Astrocyte (in vitro differentiated cells and primary cell): ENCODE data around the gene PRKAG3. TPM values are rescaled to one million over a fixed set of nuclear protein-coding genes. Genes with fewer than 3 reads are reported as not detected.

Source experiments
- DNase-seq: peaks from one replicate; pipeline ENCODE4 v3.0.0-alpha.2; 2010; ENCODE audit warnings: low read depth
- FAIRE-seq: peaks from 2 replicates; lab custom pipeline; 2011; peaks lifted over from hg19 to GRCh38; lab: Jason Lieb, UNC
- H2AFZ ChIP-seq: 2 replicates; pipeline ENCODE4 v1.6.0; 2012; ENCODE audit warnings: low read depth, low read length, inconsistent platforms
- H3K27ac ChIP-seq: 2 replicates; pipeline ENCODE4 v1.5.1; 2011; ENCODE audit warnings: low read depth, low read length, inconsistent platforms
- H3K27me3 ChIP-seq: 2 replicates; pipeline ENCODE4 v1.6.0; 2011; ENCODE audit warnings: low read length, inconsistent platforms; ENCODE audit not compliant: insufficient read depth
- H3K36me3 ChIP-seq: 2 replicates; pipeline ENCODE4 v1.5.1; 2011; ENCODE audit warnings: low read length, inconsistent platforms; ENCODE audit not compliant: insufficient read depth
- H3K4me1 ChIP-seq: 2 replicates; pipeline ENCODE4 v1.5.1; 2011; ENCODE audit warnings: low read length, inconsistent platforms; ENCODE audit not compliant: insufficient read depth
- H3K4me2 ChIP-seq: 2 replicates; pipeline ENCODE4 v1.6.0; 2012; ENCODE audit warnings: low read length, inconsistent platforms
- H3K4me3 ChIP-seq: 2 replicates; pipeline ENCODE4 v1.5.1; 2011; ENCODE audit warnings: low read depth, mild to moderate bottlenecking, low read length, inconsistent platforms; ENCODE audit not compliant: insufficient read depth
- H3K79me2 ChIP-seq: 2 replicates; pipeline ENCODE4 v1.6.0; 2012; ENCODE audit warnings: mild to moderate bottlenecking, low read length, inconsistent platforms; ENCODE audit not compliant: insufficient read depth
- H3K9ac ChIP-seq: 2 replicates; pipeline ENCODE4 v1.6.0; 2012; ENCODE audit warnings: mild to moderate bottlenecking, low read length, inconsistent platforms
- H3K9me3 ChIP-seq: 2 replicates; pipeline ENCODE4 v1.5.1; 2012; ENCODE audit warnings: low read depth, mild to moderate bottlenecking, low read length, inconsistent platforms; ENCODE audit not compliant: insufficient read depth
- H4K20me1 ChIP-seq: 2 replicates; pipeline ENCODE4 v1.6.0; 2012; ENCODE audit warnings: low read length, inconsistent platforms; ENCODE audit not compliant: insufficient read depth
- H3K27ac Mint-ChIP-seq: one replicate; pipeline ENCODE4 v1.8.0; 2021; ENCODE audit warnings: mild to moderate bottlenecking, mixed read lengths; ENCODE audit not compliant: unreplicated experiment
- H3K27me3 Mint-ChIP-seq: one replicate; pipeline ENCODE4 v1.8.0; 2021; ENCODE audit warnings: low read depth, mixed read lengths; ENCODE audit not compliant: unreplicated experiment
- H3K36me3 Mint-ChIP-seq: one replicate; pipeline ENCODE4 v1.8.0; 2021; ENCODE audit warnings: low read depth, mixed read lengths; ENCODE audit not compliant: unreplicated experiment
- H3K4me1 Mint-ChIP-seq: one replicate; pipeline ENCODE4 v1.8.0; 2021; ENCODE audit warnings: low read depth, mixed read lengths; ENCODE audit not compliant: unreplicated experiment
- H3K4me3 Mint-ChIP-seq: one replicate; pipeline ENCODE4 v1.8.0; 2021; ENCODE audit warnings: mild to moderate bottlenecking, moderate library complexity, mixed read lengths; ENCODE audit not compliant: unreplicated experiment
- H3K9me3 Mint-ChIP-seq: one replicate; pipeline ENCODE4 v1.8.0; 2021; ENCODE audit warnings: mild to moderate bottlenecking, mixed read lengths; ENCODE audit not compliant: unreplicated experiment
- EZH2 ChIP-seq: IDR thresholded peaks from 2 replicates; pipeline ENCODE4 v1.6.1; 2012; ENCODE audit warnings: mild to moderate bottlenecking, low read length, inconsistent platforms; ENCODE audit not compliant: insufficient read depth
- total RNA-seq: library from RNA; stranded (reverse); gene quantifications from 2 replicates; pipeline ENCODE4 v1.2.1, GENCODE V29; 2021
- TF ChIP-seq, protein P1 (sequence below): IDR thresholded peaks from 2 replicates; pipeline ENCODE4 v1.5.1; 2011; ENCODE audit warnings: low read depth, mild to moderate bottlenecking, inconsistent platforms, low read length, moderate library complexity; ENCODE audit not compliant: insufficient read depth

PRKAG3 gene
- total RNA-seq, 1 donor from 2014 or later, result not detected

DNA sequence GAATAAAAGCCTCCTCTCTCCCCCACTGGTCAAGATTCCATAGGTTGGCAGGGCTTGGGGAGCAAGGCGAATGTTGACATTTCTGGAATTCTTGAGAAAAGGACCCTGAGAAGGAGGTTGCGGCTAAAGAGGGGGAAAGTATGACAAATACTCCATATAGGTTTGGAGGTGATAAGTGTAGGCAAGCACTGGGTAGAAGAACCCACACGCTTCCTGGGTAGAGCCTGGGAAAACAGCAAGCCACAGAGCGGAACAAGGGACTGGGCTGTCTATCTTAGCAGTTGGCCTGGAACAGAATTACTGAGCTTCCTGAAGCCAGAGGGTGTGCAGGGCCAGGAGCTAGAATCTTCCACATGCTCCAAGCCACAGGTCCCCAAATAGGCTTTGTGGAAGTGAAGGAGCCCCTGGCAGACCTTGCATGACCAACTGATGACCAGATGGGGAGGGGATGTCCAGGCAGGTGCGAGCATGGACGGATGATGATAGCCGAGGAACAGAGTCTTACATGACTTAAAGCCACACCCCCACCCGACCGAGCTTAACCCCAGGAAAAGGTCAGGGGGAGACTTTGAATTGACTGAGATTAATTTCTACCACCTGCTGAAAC, 9.9 kb downstream of the PRKAG3 start:
- peaks cover 1% of the 10 kb centered on the region for H3K4me1 Mint-ChIP-seq
- H3K36me3 Mint-ChIP-seq, result no peaks in the 10 kb centered on the region
- no peaks in the 10 kb centered on the region for H3K9me3 ChIP-seq
- no peak overlapping the region for H3K9ac ChIP-seq
- no peaks in the 10 kb centered on the region for H3K79me2 ChIP-seq
- H3K4me1 ChIP-seq, result no peaks in the 10 kb centered on the region
- peaks cover 14% of the 10 kb centered on the region for H3K27me3 Mint-ChIP-seq
- H3K27ac Mint-ChIP-seq, result no peak overlapping the region
- H2AFZ ChIP-seq, result no peak overlapping the region
- H3K36me3 ChIP-seq, result no peaks in the 10 kb centered on the region
- no peak overlapping the region for H3K27ac ChIP-seq
- DNase-seq (no peak), FAIRE-seq (no peak)
- no peak overlapping the region for H3K4me3 ChIP-seq
- no peaks in the 10 kb centered on the region for H4K20me1 ChIP-seq
- TF ChIP-seq, protein P1, sequence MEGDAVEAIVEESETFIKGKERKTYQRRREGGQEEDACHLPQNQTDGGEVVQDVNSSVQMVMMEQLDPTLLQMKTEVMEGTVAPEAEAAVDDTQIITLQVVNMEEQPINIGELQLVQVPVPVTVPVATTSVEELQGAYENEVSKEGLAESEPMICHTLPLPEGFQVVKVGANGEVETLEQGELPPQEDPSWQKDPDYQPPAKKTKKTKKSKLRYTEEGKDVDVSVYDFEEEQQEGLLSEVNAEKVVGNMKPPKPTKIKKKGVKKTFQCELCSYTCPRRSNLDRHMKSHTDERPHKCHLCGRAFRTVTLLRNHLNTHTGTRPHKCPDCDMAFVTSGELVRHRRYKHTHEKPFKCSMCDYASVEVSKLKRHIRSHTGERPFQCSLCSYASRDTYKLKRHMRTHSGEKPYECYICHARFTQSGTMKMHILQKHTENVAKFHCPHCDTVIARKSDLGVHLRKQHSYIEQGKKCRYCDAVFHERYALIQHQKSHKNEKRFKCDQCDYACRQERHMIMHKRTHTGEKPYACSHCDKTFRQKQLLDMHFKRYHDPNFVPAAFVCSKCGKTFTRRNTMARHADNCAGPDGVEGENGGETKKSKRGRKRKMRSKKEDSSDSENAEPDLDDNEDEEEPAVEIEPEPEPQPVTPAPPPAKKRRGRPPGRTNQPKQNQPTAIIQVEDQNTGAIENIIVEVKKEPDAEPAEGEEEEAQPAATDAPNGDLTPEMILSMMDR, result no peak
- TF ChIP-seq EZH2, result no peak
- H3K4me3 Mint-ChIP-seq, result no peak overlapping the region
- no peaks in the 10 kb centered on the region for H3K9me3 Mint-ChIP-seq
- H3K4me2 ChIP-seq, result no peak overlapping the region
- peaks cover 13% of the 10 kb centered on the region for H3K27me3 ChIP-seq

DNA sequence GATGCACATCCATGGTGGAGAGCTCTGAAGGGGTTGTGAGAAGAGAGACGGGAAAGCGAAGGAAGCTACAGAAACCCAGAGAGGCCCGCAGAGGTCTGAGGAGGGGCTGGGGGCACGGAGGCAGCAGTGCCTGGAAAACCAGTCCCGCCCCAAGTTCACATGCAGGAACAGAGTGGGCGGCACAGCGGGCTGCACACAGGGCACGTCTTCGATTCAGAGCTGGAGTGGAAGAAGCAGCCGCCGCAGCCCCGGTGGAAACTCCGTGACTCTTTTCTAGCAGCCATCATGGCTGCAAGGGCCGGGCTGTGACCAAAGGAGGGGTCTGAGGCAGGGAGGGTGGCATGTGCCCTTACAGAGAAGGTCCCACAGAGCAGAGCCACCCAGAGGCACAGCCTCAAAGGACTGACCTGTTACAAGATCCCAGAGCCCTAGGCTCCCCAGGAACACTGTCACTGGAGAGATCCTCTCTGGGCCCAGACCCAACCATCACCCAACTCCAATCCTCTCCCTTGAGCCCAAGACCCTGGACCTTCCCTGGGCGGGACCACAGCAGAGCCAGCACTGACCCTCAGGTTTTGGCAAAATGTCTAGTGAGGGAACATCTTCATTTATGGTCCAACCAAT, 10.7 kb downstream of the PRKAG3 start:
- H3K4me1 Mint-ChIP-seq, result peaks cover 3% of the 10 kb centered on the region
- Histone ChIP-seq H3K27me3 (peaks cover 10% of the 10 kb centered on the region), H3K4me1 (no peaks in the 10 kb centered on the region), H3K4me2 (no peak overlapping the region), H3K79me2 (no peaks in the 10 kb centered on the region), H2AFZ (no peak overlapping the region), H3K9me3 (no peaks in the 10 kb centered on the region), H3K4me3 (no peak overlapping the region), H3K9ac (no peak overlapping the region), H3K36me3 (no peaks in the 10 kb centered on the region), H3K27ac (no peak overlapping the region), H4K20me1 (no peaks in the 10 kb centered on the region)
- no peak overlapping the region for H3K4me3 Mint-ChIP-seq
- H3K9me3 Mint-ChIP-seq, result no peaks in the 10 kb centered on the region
- no peak for FAIRE-seq
- TF ChIP-seq, protein P1, result no peak
- no peak for TF ChIP-seq EZH2
- no peak overlapping the region for H3K27ac Mint-ChIP-seq
- DNase-seq, result no peak
- peaks cover 3% of the 10 kb centered on the region for H3K36me3 Mint-ChIP-seq
- peaks cover 17% of the 10 kb centered on the region for H3K27me3 Mint-ChIP-seq

DNA sequence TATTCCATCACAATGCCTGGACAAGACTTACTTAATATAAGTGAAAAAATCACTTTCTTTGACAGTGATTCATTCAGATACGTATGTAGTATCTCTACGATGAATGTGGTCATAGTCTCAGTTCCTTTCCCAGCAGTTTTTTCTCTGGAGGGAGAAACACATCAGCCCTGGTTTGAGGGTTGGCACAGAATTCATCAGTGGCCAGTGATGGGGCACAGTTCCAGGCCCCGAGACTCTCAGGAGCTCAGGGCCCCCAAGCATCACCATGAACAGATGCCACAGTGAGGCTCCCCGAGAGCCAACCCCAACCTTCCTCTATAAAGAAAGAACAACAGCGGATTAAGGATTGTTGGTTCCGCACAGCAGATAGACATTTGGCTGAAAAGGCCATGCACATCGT, 12.5 kb downstream of the PRKAG3 start:
- H3K36me3 Mint-ChIP-seq, result peaks cover 7% of the 10 kb centered on the region

More for the DNA sequence above, 12.5 kb downstream of the PRKAG3 start:
- Mint-ChIP-seq H3K9me3 (no peaks in the 10 kb centered on the region), H3K4me1 (peaks cover 3% of the 10 kb centered on the region), H3K4me3 (no peak overlapping the region), H3K27me3 (peaks cover 19% of the 10 kb centered on the region), H3K27ac (no peak overlapping the region)
- no peak for TF ChIP-seq EZH2
- TF ChIP-seq, protein P1, result no peak
- DNase-seq, result no peak
- Histone ChIP-seq H3K9ac (no peak overlapping the region), H3K36me3 (no peaks in the 10 kb centered on the region), H3K79me2 (no peaks in the 10 kb centered on the region), H4K20me1 (no peaks in the 10 kb centered on the region), H3K4me2 (no peak overlapping the region), H2AFZ (no peak overlapping the region), H3K4me1 (no peaks in the 10 kb centered on the region), H3K27ac (no peak overlapping the region), H3K27me3 (peaks cover 10% of the 10 kb centered on the region), H3K4me3 (no peak overlapping the region), H3K9me3 (no peaks in the 10 kb centered on the region)
- FAIRE-seq, result no peak
